Activated CD4-positive, alpha-beta T cell treated with anti-CD3 and anti-CD28 coated beads, Interleukin-2, amount 10 ng/mL, durations not matched to agents 24 days and 14 days (primary cell): ENCODE results near the gene PHF12. TPM values are rescaled to one million over a fixed set of nuclear protein-coding genes. Genes with fewer than 3 reads are reported as not detected.

Experiments used
- DNase-seq: peaks from one replicate; pipeline ENCODE4 v3.0.0; 2022
- H3K27ac Mint-ChIP-seq: one replicate; pipeline ENCODE4 v1.8.0; 2022; ENCODE audit warnings: mild to moderate bottlenecking, mixed read lengths
- H3K27me3 Mint-ChIP-seq: one replicate; pipeline ENCODE4 v1.8.0; 2022; ENCODE audit warnings: mixed read lengths
- H3K36me3 Mint-ChIP-seq: one replicate; pipeline ENCODE4 v1.8.0; 2022; ENCODE audit warnings: low read depth, mild to moderate bottlenecking, mixed read lengths
- H3K4me1 Mint-ChIP-seq: one replicate; pipeline ENCODE4 v1.8.0; 2021; ENCODE audit warnings: mixed read lengths
- H3K4me3 Mint-ChIP-seq: one replicate; pipeline ENCODE4 v1.8.0; 2022; ENCODE audit warnings: mild to moderate bottlenecking, moderate library complexity, mixed read lengths
- H3K9me3 Mint-ChIP-seq: one replicate; pipeline ENCODE4 v1.8.0; 2021; ENCODE audit warnings: mixed read lengths
- intact Hi-C: fragments of 100-400 bp; cut with micrococcal nuclease; formaldehyde crosslinking; loops from one replicate; pipeline ENCODE4 v1.15.1; 2023
- total RNA-seq: library from RNA; stranded (reverse); gene quantifications from 2 replicates; pipeline ENCODE4 v1.2.3, GENCODE V29; 2022

Gene PHF12
- total RNA-seq, 1 donor from 2014 or later = 61.1 TPM

DNA sequence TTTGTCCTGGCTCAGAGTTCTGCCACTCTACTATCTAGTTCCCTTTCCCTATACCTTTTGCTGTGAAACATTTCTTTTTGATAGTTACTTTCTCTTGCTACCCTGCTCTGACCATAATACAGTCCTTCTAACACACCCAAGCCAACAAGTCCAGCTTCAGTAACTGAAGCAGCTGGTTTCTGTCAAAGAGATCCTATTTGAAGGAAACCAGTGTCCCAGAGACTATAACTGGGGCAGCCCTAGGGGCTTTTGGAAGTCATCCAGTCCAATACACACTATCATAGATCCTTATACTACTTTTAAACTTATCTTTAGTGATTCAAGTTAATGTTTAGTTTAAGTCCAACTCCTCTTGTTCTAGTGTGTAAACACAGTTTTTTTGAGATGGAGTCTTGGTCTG, 31.1 kb downstream of the PHF12 start:
- Mint-ChIP-seq H3K27me3 (no peaks in the 10 kb centered on the region), H3K27ac (no peak overlapping the region), H3K4me3 (no peak overlapping the region), H3K9me3 (no peaks in the 10 kb centered on the region), H3K4me1 (peaks cover 19% of the 10 kb centered on the region), H3K36me3 (peaks cover 70% of the 10 kb centered on the region)
- intact Hi-C loops = no loop called here
- DNase-seq = no peak

DNA sequence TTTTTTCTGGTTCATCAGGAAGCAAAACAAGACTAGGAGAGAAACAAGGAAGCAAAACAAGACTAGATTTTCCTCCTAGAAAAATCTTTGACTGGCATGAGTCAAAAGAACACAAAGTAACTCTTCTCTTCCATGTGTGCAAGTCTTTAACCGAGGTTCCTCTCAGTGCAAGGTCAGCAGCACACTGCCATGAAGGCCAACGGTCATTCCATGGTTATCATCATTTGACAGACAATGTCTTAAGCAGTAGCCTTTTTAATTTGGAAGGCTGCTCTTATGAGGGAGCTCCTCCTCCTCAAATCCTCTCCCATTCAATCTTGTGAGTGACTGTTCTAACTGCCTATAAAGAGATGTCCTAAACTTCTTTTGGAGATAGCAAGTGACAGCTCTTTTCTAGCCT, 33.0 kb downstream of the PHF12 start:
- Mint-ChIP-seq H3K4me1 (peaks cover 11% of the 10 kb centered on the region), H3K27ac (no peak overlapping the region), H3K27me3 (no peaks in the 10 kb centered on the region), H3K36me3 (peaks cover 70% of the 10 kb centered on the region), H3K4me3 (no peak overlapping the region), H3K9me3 (no peaks in the 10 kb centered on the region)
- DNase-seq = no peak
- intact Hi-C loops = no loop called here

DNA sequence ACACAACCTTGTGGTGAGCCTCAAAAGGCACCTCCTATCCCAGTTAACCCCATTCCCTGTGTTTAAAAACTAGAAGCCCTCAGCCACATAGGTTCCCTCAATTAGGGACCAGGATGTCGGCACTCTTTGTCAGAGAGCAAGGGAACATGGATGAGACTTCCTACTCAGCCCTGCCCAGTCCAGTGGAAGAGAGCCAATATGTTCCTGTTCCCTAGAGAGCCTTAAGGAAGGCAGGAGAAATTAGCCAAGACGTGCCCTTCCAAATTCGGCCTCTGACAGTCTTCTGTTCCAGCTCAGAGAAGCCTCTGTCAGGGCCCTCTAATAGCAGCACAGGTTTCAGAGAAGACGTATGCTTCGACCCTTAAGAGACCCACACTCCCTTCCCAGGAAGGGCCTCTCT, 33.9 kb downstream of the PHF12 start:
- intact Hi-C loops = no loop called here
- H3K4me1 Mint-ChIP-seq = peaks cover 9% of the 10 kb centered on the region
- no peak for DNase-seq
- no peak overlapping the region for H3K4me3 Mint-ChIP-seq
- H3K27ac Mint-ChIP-seq = no peak overlapping the region
- H3K36me3 Mint-ChIP-seq = peaks cover 71% of the 10 kb centered on the region
- H3K27me3 Mint-ChIP-seq = no peaks in the 10 kb centered on the region
- H3K9me3 Mint-ChIP-seq = no peaks in the 10 kb centered on the region

DNA sequence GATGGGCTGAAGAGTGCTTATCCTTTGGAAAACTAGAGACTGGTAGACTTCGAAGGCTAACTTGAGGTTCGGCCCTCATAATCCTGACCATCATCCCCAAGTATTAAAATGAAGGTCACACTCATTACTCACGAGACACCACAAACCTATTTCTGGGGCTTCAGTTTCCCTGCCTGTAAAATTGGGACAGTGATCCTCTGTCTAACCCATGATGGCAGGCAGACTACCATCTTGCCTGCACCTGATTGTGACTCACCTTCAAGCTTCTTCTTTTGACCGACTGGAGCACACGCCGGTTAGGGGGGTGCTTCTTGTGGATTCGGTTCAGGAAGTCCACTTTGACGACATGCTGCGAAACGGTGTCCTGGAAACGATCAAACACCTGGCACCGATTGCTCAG, 34.3 kb downstream of the PHF12 start:
- intact Hi-C loops = no loop called here
- H3K9me3 Mint-ChIP-seq = no peaks in the 10 kb centered on the region
- no peak for DNase-seq

DNA sequence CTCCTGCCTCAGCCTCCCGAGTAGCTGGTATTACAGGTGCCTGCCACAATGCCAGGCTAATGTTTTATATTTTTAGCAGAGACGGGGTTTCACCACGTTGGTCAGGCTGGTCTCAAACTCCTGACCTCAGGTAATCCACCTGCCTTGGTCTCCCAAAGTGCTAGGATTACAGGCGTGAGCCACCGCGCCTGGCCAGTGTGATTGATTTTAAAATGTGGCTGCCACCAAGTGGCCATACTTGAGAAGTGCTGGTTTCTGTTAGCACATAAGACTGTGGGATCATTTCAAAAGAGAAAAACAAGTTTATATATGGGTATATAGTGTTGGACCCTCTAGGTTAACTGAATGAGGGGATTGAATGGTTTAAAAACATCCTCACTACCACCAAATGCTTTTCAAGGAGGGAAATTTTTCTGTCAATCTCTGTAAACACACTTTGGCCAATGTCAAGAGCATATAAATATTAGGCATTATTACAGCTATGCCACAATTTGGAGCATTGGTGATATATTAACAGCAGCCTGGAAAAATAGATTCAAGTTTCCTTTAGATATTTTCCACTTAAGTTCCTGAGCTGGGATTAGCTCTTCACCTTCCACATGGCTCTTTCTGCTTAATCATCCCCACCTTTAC, 34.9 kb downstream of the PHF12 start:
- DNase-seq = peak; percentile 82
- Mint-ChIP-seq H3K27me3 (no peaks in the 10 kb centered on the region), H3K9me3 (no peaks in the 10 kb centered on the region), H3K4me1 (peaks cover 9% of the 10 kb centered on the region), H3K27ac (peak overlapping the region; percentile 73), H3K36me3 (peaks cover 73% of the 10 kb centered on the region), H3K4me3 (no peak overlapping the region)
- intact Hi-C loops = no loop called here

More for the DNA sequence above, 34.3 kb downstream of the PHF12 start:
- Mint-ChIP-seq H3K27me3 (no peaks in the 10 kb centered on the region), H3K36me3 (peaks cover 75% of the 10 kb centered on the region), H3K4me1 (peaks cover 9% of the 10 kb centered on the region), H3K27ac (no peak overlapping the region), H3K4me3 (no peak overlapping the region)

DNA sequence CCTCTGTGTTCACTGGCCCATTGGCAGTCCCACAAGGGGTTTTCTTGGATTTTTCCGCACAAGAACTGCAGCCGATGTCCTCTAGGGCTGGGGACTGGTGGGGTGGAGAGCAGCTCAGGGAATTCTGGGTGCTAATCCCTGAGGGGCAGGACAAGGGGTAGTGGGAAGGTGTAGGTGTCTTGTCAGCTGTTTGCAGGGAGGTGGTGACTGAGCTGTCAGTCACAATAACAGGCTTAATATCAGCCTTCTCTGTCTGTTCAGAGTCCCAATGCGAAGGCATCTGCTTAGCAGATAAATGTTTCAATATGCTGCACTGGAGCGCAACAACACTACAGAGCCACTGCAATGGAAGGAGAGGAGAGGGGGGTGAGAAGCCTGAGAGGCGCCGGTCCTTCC, 38.4 kb downstream of the PHF12 start:
- H3K4me1 Mint-ChIP-seq = peaks cover 9% of the 10 kb centered on the region

DNA sequence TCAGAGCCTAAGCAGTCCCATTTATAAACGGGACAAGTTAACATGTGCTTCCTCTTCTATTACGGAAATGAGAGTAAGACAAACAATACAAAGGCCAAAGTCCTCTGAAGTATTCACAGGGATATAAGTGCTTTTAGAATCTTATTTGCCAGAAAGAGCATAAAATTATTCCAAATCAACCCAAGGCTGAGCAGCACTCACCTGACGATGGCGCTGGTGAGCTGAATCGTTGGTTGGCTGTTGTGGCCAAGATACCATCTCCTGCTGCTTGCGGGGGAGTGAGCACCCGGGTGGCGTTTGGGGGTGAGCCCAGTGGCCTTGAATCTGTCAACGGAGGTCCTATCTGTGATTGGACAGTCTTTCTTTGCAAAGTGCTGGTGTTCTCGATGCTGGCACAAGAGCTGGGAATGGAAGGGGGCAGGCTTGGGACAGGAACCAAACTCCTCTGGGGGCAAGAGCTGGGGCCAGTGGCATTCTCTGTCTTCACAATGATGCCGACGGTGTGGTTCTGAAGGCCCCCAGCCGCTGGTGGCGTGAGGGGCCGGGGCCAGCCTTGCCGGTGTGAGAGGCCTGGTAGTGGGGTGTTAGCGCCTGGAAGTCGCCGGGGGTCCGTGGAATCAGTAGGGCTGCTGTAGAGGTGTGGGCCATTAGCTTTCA, 38.9 kb downstream of the PHF12 start:
- H3K4me1 Mint-ChIP-seq = peaks cover 9% of the 10 kb centered on the region
- no peak for DNase-seq
- no peaks in the 10 kb centered on the region for H3K9me3 Mint-ChIP-seq
- H3K27ac Mint-ChIP-seq = no peak overlapping the region
- no peak overlapping the region for H3K4me3 Mint-ChIP-seq
- H3K36me3 Mint-ChIP-seq = peaks cover 74% of the 10 kb centered on the region
- H3K27me3 Mint-ChIP-seq = no peaks in the 10 kb centered on the region
- intact Hi-C loops = no loop called here

More for the DNA sequence above, 38.4 kb downstream of the PHF12 start:
- intact Hi-C loops = no loop called here
- no peak overlapping the region for H3K27ac Mint-ChIP-seq
- no peak overlapping the region for H3K4me3 Mint-ChIP-seq
- DNase-seq = no peak
- H3K27me3 Mint-ChIP-seq = no peaks in the 10 kb centered on the region
- H3K36me3 Mint-ChIP-seq = peaks cover 76% of the 10 kb centered on the region
- H3K9me3 Mint-ChIP-seq = no peaks in the 10 kb centered on the region

DNA sequence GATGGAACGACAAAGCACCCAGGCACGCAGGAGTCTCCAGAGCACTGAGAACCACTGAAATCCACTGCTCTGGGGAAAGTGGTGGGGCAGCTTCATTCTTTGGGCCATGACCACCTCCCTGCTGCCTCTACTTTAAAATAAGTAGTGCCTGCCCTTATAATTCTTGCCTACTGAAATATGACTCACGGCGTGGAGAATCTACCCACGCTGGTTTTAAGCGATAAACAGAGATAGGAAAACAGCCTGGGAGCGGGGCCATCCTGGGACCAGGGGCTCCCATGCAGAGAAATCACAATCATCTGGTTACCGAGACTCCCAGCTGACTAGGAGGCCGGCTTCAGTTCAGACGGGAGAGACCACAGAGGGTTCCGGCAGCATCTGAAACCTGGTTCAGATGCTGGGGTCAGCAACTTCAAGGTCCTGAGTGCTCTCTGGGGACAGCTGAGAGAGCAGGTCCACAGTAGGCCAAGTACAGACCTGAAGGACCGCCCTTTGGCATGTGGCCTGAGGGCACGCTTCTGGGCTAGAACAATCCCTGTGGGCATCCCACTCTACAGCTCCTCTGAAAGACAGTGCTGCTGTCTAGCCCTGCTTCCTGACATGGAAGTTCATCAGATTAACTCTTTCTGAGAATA, 39.8 kb downstream of the PHF12 start:
- peaks cover 73% of the 10 kb centered on the region for H3K36me3 Mint-ChIP-seq

DNA sequence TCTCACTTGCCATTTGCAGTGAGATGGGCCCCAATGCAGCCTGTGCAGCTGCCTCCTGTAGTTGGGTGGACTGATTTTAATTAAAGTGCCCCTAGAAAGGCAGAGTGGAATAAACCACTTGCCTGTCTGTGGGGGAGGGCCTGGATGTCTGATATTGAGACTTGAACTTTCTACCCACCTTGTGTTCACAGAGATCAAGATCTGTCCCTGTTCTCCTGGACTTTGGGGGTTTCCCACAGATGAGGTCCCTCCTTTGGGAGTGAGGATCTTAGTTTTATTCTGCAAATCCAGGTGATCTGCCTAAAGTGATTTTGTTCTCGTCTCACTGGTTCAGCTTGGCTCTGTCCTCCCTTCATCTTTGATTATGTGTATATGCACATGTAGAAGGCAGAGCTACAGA, 40.8 kb downstream of the PHF12 start:
- H3K27me3 Mint-ChIP-seq = no peaks in the 10 kb centered on the region
- H3K4me1 Mint-ChIP-seq = peaks cover 7% of the 10 kb centered on the region
- intact Hi-C loops = no loop called here
- H3K36me3 Mint-ChIP-seq = peaks cover 69% of the 10 kb centered on the region
- no peaks in the 10 kb centered on the region for H3K9me3 Mint-ChIP-seq
- H3K4me3 Mint-ChIP-seq = no peak overlapping the region
- no peak for DNase-seq
- H3K27ac Mint-ChIP-seq = no peak overlapping the region

More for the DNA sequence above, 39.8 kb downstream of the PHF12 start:
- Mint-ChIP-seq H3K9me3 (no peaks in the 10 kb centered on the region), H3K4me1 (peaks cover 7% of the 10 kb centered on the region), H3K27me3 (no peaks in the 10 kb centered on the region), H3K4me3 (no peak overlapping the region), H3K27ac (no peak overlapping the region)
- no peak for DNase-seq
- intact Hi-C loops = no loop called here

DNA sequence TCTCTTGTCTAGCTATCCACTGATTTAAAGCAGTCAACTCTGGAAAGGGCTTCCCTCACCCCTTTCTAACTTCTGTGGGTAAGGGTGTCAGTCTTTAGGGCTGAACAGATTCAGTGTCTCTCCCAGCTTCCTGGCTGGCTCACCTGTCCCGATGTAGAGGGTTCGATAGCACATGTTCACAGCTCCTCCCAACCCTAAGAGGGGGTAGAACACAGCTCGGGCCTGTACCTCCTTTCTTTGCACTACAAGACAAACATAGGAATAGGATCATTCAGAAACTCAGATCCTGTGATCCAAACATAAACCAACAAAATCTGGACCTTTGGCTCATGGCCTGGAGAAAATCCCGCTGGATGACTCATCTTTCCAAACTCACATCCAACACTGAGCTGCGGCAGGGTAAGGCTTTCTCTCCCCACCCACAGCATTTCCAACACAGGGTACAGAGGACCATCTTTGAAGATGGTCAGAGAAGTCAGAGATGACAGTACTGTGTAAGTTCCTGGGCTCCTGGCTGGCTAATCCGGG, 42.6 kb downstream of the PHF12 start:
- DNase-seq = no peak
- Mint-ChIP-seq H3K36me3 (peaks cover 62% of the 10 kb centered on the region), H3K27ac (no peak overlapping the region), H3K9me3 (no peaks in the 10 kb centered on the region), H3K4me3 (no peak overlapping the region), H3K4me1 (peaks cover 5% of the 10 kb centered on the region), H3K27me3 (no peaks in the 10 kb centered on the region)
- intact Hi-C loops = no loop called here

DNA sequence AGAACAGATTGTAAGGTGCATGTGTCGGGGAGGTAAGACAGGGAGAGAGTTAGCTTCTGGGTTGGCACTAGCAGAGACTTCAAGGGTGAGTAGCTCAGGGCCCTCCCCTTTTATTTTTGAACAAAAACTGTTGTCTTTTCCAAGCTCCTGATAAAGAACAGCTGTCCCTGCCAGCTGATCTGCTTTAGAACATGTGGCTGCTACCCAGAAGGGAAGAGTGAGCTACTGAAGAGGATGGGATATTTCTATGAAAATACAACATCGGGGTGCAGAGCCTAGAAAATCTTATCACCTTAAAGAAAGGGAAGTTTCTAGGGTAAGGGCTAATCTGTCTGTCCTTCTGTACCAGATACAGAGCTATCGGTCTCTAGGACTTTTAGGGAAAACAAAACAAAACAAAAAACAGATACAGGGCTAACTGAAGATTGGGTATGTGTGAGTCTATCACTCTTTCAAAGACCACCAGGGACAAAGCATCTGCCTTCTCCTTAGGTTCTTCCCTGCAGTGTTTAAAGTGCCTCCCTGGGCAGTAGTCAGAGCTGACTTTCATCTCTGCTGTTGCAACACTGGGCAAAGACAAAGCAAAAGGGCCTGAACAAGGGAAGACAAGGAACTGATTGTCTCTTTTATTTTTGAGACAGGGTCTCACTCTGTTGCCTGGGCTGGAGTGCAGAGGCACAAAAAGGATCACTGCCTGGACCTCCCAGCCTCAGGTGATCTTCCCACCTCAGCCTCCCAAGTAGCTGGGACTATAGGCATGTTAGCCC, 43.4 kb downstream of the PHF12 start:
- Mint-ChIP-seq H3K4me1 (peaks cover 12% of the 10 kb centered on the region), H3K4me3 (no peak overlapping the region), H3K9me3 (no peaks in the 10 kb centered on the region), H3K36me3 (peaks cover 53% of the 10 kb centered on the region), H3K27me3 (no peaks in the 10 kb centered on the region), H3K27ac (no peak overlapping the region)
- intact Hi-C loops = no loop called here
- no peak for DNase-seq

DNA sequence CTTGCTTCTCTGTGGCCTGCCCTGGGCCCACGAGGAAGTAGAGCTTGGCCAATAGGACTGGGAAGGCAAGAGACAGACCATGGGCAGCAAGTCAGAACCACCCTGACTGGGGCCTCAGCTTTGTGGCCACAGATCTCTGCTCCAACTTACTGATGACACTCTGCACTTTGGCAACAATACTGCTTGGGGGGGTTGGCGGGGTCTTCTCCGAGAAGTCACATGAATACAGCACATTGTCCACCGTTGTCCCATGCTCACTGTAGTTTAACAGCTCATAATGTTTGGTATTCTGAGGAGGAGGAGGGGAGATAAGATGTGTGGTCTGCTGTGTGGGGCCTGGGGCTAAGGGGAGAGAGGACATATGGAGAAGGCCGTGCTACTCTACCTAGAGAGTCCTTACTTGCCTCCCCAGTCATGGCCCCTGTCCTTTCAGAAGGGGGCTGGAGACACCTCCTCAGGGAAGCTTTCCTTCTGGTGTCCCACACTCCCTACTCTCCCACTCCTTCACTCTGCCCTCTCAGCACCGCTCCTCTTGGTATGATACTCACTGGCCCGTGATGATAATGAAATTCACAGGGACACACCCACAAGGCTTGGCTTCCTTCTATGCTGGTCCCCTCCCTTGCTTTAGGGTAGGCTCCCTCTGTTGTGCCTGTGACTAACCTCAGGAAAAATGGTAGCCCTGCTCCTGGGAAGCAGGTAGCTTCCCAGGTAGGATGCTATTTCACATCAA, 44.4 kb downstream of the PHF12 start:
- H3K4me3 Mint-ChIP-seq = no peak overlapping the region
- no peaks in the 10 kb centered on the region for H3K9me3 Mint-ChIP-seq
- no peaks in the 10 kb centered on the region for H3K27me3 Mint-ChIP-seq
- H3K27ac Mint-ChIP-seq = no peak overlapping the region
- DNase-seq = no peak
- peaks cover 15% of the 10 kb centered on the region for H3K4me1 Mint-ChIP-seq
- H3K36me3 Mint-ChIP-seq = peaks cover 48% of the 10 kb centered on the region
- intact Hi-C loops = no loop called here

DNA sequence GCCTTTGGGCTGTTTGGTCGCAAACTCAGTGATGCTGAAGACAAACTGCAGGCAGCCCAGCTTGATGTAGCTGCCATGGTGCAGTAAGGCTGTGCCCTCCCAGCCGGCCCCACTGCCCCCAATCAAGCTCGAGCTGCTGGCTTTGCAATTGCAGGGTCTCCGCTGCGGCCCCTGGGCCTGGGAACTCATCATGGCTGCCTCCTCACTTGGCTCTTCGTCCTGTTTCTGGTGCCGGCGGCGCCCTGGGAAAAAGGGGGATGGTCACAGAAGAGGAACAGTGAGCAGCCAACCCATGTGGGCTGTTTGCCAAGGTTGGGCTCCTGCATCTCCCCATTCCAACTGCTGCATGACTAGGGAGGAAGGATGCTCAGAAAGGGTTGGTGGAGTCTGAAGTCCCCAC, 45.0 kb downstream of the PHF12 start:
- Mint-ChIP-seq H3K4me3 (no peak overlapping the region), H3K27me3 (no peaks in the 10 kb centered on the region), H3K4me1 (peaks cover 20% of the 10 kb centered on the region), H3K36me3 (peaks cover 50% of the 10 kb centered on the region), H3K27ac (no peak overlapping the region), H3K9me3 (no peaks in the 10 kb centered on the region)
- no peak for DNase-seq
- intact Hi-C loops = no loop called here
